GM12891 (cell line): Measurements from ENCODE around the gene MARK3.
A peak's percentile ranks its signal among the peaks of the same experiment; 100 is the strongest.

Experiments used
- DNase-seq: peaks from one replicate; pipeline ENCODE4 v3.0.0; 2011; ENCODE audit warnings: low spot score; ENCODE audit not compliant: insufficient read length
- FAIRE-seq: peaks from 2 replicates; lab custom pipeline; 2011; peaks lifted over from hg19 to GRCh38; lab: Jason Lieb, UNC
- PAX5 ChIP-seq: IDR thresholded peaks from 2 replicates; pipeline ENCODE4 v1.6.1; 2011; ENCODE audit warnings: low read length, moderate library complexity, mild to moderate bottlenecking; ENCODE audit not compliant: insufficient read depth, severe bottlenecking
- POLR2A ChIP-seq: IDR thresholded peaks from 2 replicates; pipeline ENCODE4 v1.6.1; 2011; ENCODE audit warnings: low read depth, low read length, control low read depth
- POLR2AphosphoS5 ChIP-seq: IDR thresholded peaks from 2 replicates; pipeline ENCODE4 v1.6.1; 2011; ENCODE audit warnings: low read depth, low read length, control low read depth
- POU2F2 ChIP-seq: IDR thresholded peaks from 2 replicates; pipeline ENCODE4 v1.6.1; 2011; ENCODE audit warnings: low read depth, mild to moderate bottlenecking, control low read depth, low read length, moderate library complexity
- SPI1 ChIP-seq: IDR thresholded peaks from 2 replicates; pipeline ENCODE4 v1.6.1; 2011; ENCODE audit warnings: low read depth, low read length, control low read depth
- TAF1 ChIP-seq: IDR thresholded peaks from 2 replicates; pipeline ENCODE4 v1.6.1; 2011; ENCODE audit warnings: low read depth, low read length, control low read depth

The MARK3 gene

GRCh38 chr14:103514596-103515421 is 129.6 kb downstream of the MARK3 start:
- no peak for TF ChIP-seq SPI1
- 0 out of 2 replicates have a peak, but pooled peaks have one; percentile 13 for TF ChIP-seq POU2F2
- no peak for TF ChIP-seq PAX5
- 0 out of 2 replicates have a peak, but pooled peaks have one; percentile 31 for TF ChIP-seq POLR2A
- DNase-seq = no peak
- FAIRE-seq = no peak

- no peak for FAIRE-seq
- DNase-seq = no peak
- TF ChIP-seq POLR2AphosphoS5 = no peak
- no peak for TF ChIP-seq SPI1
- TF ChIP-seq POLR2A = no peak
- TF ChIP-seq PAX5 = no peak
- no peak for TF ChIP-seq TAF1
- TF ChIP-seq POU2F2 = no peak
Measured at GRCh38 chr14:103516426-103517173, 131.4 kb downstream of the MARK3 start.

- no peak for DNase-seq
- FAIRE-seq = no peak
- no peak for TF ChIP-seq PAX5
- TF ChIP-seq SPI1 = no peak
- no peak for TF ChIP-seq POLR2A
- TF ChIP-seq POU2F2 = no peak
- no peak for TF ChIP-seq TAF1
- TF ChIP-seq POLR2AphosphoS5 = no peak
Measured at GRCh38 chr14:103517174-103517566, 132.0 kb downstream of the MARK3 start.

GRCh38 chr14:103517721-103518421 is 132.7 kb downstream of the MARK3 start:
- DNase-seq = no peak
- TF ChIP-seq PAX5 = no peak
- no peak for TF ChIP-seq POU2F2
- TF ChIP-seq POLR2AphosphoS5 = no peak
- no peak for TF ChIP-seq POLR2A

GRCh38 chr14:103518422-103519042 is 133.3 kb downstream of the MARK3 start:
- DNase-seq = peak; percentile 91
- FAIRE-seq = peak; percentile 84
- TF ChIP-seq TAF1 = no peak
- no peak for TF ChIP-seq SPI1
- TF ChIP-seq POLR2A = no peak
- TF ChIP-seq POU2F2 = no peak
- no peak for TF ChIP-seq POLR2AphosphoS5
- TF ChIP-seq PAX5 = no peak

More at GRCh38 chr14:103517721-103518421, 132.7 kb downstream of the MARK3 start:
- no peak for FAIRE-seq

- no peak for TF ChIP-seq PAX5
- no peak for TF ChIP-seq SPI1
- TF ChIP-seq POU2F2 = no peak
- TF ChIP-seq POLR2AphosphoS5 = no peak
- no peak for TF ChIP-seq TAF1
- TF ChIP-seq POLR2A = no peak
- FAIRE-seq = peak; percentile 55
- no peak for DNase-seq
Measured at GRCh38 chr14:103519043-103519836, 134.0 kb downstream of the MARK3 start.

GRCh38 chr14:103519837-103520212 is 134.6 kb downstream of the MARK3 start:
- no peak for FAIRE-seq
- no peak for TF ChIP-seq TAF1
- TF ChIP-seq POU2F2 = no peak
- TF ChIP-seq POLR2AphosphoS5 = no peak
- TF ChIP-seq SPI1 = no peak
- TF ChIP-seq PAX5 = no peak
- TF ChIP-seq POLR2A = no peak
- DNase-seq = no peak

GRCh38 chr14:103520269-103520656 is 135.0 kb downstream of the MARK3 start:
- TF ChIP-seq TAF1 = no peak
- no peak for TF ChIP-seq POLR2AphosphoS5
- no peak for TF ChIP-seq POU2F2
- TF ChIP-seq POLR2A = no peak
- no peak for TF ChIP-seq PAX5
- TF ChIP-seq SPI1 = no peak
- FAIRE-seq (no peak), DNase-seq (no peak)
